Daoy (cell line): Measurements from ENCODE around the gene ZIC5. TPM values are rescaled to one million over a fixed set of nuclear protein-coding genes. Genes with fewer than 3 reads are reported as not detected.
"Not testable (repeated sequence)": the region's sequence is repeated elsewhere in the genome, so short reads cannot be mapped to it uniquely, and the experiment has no call there.

Source experiments
- DNase-seq: peaks from one replicate; pipeline ENCODE4 v3.0.0-alpha.2; 2015; ENCODE audit warnings: low read depth
- total RNA-seq: library from RNA; depleted of rRNA; stranded (reverse); fragments of >200 nt; shearing (Covaris generic); gene quantifications from 2 replicates; pipeline ENCODE4 v1.2.3, GENCODE V29; 2014

The ZIC5 gene
- total RNA-seq, 1 experiment from 2014 or later = 2.5 TPM

- no peak for DNase-seq
Observed at GRCh38 chr13:99960663-99961311, 10.8 kb downstream of the ZIC5 start.

GRCh38 chr13:99959540-99960230, 11.9 kb downstream of the ZIC5 start:
- peak; percentile 35 for DNase-seq

GRCh38 chr13:99959127-99959539, 12.4 kb downstream of the ZIC5 start:
- DNase-seq = no peak

- no peak for DNase-seq
Observed at GRCh38 chr13:99958406-99959126, 13.0 kb downstream of the ZIC5 start.

GRCh38 chr13:99956473-99957349, 14.9 kb downstream of the ZIC5 start:
- no peak for DNase-seq

GRCh38 chr13:99955747-99956472, 15.7 kb downstream of the ZIC5 start:
- DNase-seq = peak; percentile 26

GRCh38 chr13:99955107-99955746, 16.3 kb downstream of the ZIC5 start:
- DNase-seq = no peak

- DNase-seq = no peak
Observed at GRCh38 chr13:99953138-99953755, 18.3 kb downstream of the ZIC5 start.

GRCh38 chr13:99951666-99952065, 19.9 kb downstream of the ZIC5 start:
- not testable (repeated sequence) for DNase-seq

GRCh38 chr13:99949679-99950413, 21.7 kb downstream of the ZIC5 start:
- DNase-seq = peak; percentile 12

GRCh38 chr13:99948907-99949678, 22.5 kb downstream of the ZIC5 start:
- no peak for DNase-seq

GRCh38 chr13:99948411-99948810, 23.2 kb downstream of the ZIC5 start:
- no peak for DNase-seq

GRCh38 chr13:99947666-99948065, 23.9 kb downstream of the ZIC5 start:
- DNase-seq = no peak

- DNase-seq = not testable (repeated sequence)
Observed at GRCh38 chr13:99945515-99945914, 26.1 kb downstream of the ZIC5 start.

- DNase-seq = no peak
Observed at GRCh38 chr13:99944606-99945005, 27.0 kb downstream of the ZIC5 start.

GRCh38 chr13:99944102-99944501, 27.5 kb downstream of the ZIC5 start:
- DNase-seq = no peak

GRCh38 chr13:99941911-99942310, 29.7 kb downstream of the ZIC5 start:
- DNase-seq = no peak

GRCh38 chr13:99941086-99941485, 30.5 kb downstream of the ZIC5 start:
- DNase-seq = no peak

- no peak for DNase-seq
Observed at GRCh38 chr13:99938635-99939034, 32.9 kb downstream of the ZIC5 start.
